ENCODE results near the gene JAK1. TPM values are rescaled to one million over a fixed set of nuclear protein-coding genes. Genes with fewer than 3 reads are reported as not detected.

Gene JAK1
- total RNA-seq, 1 experiment from 2014 or later, result 27.8 TPM

DNA sequence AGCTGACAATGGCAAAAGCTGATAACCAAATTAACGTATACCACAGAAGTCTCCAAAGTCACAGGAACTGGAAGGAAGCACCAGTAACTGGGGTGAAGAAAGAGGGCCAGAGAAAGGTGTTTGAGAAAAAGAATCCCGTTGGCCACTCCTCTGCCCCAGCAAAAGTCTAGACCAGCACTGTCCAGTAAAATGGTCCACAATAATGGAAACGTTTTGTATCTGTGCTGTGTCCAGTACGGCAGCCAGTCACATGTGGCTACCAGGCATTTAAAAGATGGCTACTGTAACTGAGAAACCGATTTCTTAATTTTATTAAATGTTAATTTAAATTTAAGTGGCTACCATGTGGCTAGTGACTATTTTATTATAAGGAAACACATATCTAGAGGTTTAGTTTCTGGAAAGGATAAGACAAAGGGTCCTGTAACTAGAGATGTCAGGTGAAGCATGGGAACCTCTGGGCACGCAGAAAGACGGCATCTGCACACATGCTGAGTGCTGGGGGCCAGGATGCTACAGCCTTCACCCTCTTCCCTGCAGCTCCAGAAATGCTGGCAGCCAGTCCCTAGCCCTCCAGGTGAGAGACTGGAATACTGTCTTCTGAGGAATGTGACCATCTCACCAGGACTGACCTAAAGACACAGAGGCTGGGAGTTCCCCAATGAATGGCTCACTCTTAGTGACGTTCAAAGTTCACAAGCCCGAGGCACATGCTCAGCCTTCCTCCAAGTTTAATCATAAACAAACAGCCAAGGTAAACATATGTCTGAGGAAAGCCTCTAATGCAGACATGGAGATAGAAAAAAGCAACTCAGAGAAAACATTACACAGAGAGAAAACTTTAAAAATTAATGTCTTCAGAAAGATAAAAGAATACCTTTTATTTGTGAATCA is 50.7 kb downstream of the JAK1 start:
- H3K9me3 Mint-ChIP-seq, result no peaks in the 10 kb centered on the region
- no peak for TF ChIP-seq ZNF219 (CRISPR knock-in tag; IDR thresholded peaks at IDR 0.05; ENCODE audit: borderline replicate concordance)
- TF ChIP-seq GABPB1 (CRISPR knock-in tag; IDR thresholded peaks at IDR 0.05), result peak; percentile 54
- no peak for TF ChIP-seq GRHL2 (CRISPR knock-in tag; IDR thresholded peaks at IDR 0.05; ENCODE audit: insufficient replicate concordance, severe bottlenecking)
- TF ChIP-seq, protein P1, sequence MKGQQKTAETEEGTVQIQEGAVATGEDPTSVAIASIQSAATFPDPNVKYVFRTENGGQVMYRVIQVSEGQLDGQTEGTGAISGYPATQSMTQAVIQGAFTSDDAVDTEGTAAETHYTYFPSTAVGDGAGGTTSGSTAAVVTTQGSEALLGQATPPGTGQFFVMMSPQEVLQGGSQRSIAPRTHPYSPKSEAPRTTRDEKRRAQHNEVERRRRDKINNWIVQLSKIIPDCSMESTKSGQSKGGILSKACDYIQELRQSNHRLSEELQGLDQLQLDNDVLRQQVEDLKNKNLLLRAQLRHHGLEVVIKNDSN (CRISPR knock-in tag; IDR thresholded peaks at IDR 0.05), result no peak
- TF ChIP-seq, protein P2, sequence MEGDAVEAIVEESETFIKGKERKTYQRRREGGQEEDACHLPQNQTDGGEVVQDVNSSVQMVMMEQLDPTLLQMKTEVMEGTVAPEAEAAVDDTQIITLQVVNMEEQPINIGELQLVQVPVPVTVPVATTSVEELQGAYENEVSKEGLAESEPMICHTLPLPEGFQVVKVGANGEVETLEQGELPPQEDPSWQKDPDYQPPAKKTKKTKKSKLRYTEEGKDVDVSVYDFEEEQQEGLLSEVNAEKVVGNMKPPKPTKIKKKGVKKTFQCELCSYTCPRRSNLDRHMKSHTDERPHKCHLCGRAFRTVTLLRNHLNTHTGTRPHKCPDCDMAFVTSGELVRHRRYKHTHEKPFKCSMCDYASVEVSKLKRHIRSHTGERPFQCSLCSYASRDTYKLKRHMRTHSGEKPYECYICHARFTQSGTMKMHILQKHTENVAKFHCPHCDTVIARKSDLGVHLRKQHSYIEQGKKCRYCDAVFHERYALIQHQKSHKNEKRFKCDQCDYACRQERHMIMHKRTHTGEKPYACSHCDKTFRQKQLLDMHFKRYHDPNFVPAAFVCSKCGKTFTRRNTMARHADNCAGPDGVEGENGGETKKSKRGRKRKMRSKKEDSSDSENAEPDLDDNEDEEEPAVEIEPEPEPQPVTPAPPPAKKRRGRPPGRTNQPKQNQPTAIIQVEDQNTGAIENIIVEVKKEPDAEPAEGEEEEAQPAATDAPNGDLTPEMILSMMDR (IDR thresholded peaks at IDR 0.05), result no peak
- POLR2A ChIA-PET, result interaction anchor here (0.6 kb wide), 1 partner anchor 92 kb away, joined by 4 read pairs; no protein-coding TSS in a partner anchor
- no peaks in the 10 kb centered on the region for H3K36me3 Mint-ChIP-seq
- no peaks in the 10 kb centered on the region for H3K27me3 Mint-ChIP-seq (ENCODE audit: low read depth)
- H3K27ac Mint-ChIP-seq, result peak overlapping the region; percentile 70; the same call in 1 of the 2 replicates
- peak; percentile 76 for ATAC-seq
- peaks cover 20% of the 10 kb centered on the region for H3K4me1 Mint-ChIP-seq
- CTCF ChIA-PET, result interaction anchor here (0.6 kb wide), 1 partner anchor 258 kb away, joined by 3 read pairs; no protein-coding TSS in a partner anchor
- H3K4me3 Mint-ChIP-seq, result no peak overlapping the region
- no peak for DNase-seq (ENCODE audit: low spot score)

DNA sequence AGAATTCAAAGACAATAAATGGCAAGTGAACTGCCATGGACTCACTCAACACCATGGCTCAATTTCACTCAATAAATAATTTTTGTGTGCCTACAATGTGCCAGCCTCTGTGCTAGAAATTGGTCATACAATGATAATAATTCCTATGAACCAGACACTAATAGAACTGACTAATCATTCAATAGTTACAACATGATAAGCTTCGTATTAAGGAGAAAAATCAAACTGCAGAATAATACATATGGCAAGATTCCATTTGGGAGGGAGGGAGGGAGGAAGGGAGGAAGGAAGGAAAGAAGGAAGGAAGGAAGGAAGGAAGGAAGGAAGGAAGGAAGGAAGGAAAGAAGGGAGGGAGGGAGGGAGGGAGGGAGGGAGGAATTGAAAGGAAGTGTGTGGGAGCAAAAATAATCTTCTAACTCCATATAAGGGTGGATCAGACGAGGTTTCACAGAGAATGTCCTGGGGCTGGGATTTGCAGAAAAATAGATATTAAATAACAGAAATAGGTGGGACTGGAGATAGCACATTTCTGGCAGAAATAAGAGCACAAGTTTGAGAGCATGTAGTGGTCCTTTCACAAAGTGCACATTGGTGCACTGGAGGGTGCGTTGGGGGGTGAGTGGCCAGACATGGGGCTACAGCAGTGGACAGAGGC is 52.9 kb downstream of the JAK1 start:
- H3K36me3 Mint-ChIP-seq, result no peaks in the 10 kb centered on the region
- DNase-seq (ENCODE audit: low spot score), result no peak
- no peak for ATAC-seq
- peaks cover 23% of the 10 kb centered on the region for H3K4me1 Mint-ChIP-seq
- no peaks in the 10 kb centered on the region; the same call in 1 of the 2 replicates for H3K27me3 Mint-ChIP-seq (ENCODE audit: low read depth)
- no peak for TF ChIP-seq KAT7 (CRISPR knock-in tag; IDR thresholded peaks at IDR 0.05; ENCODE audit: borderline replicate concordance)
- ChIA-PET CTCF (no interaction called here), POLR2A (no interaction called here)
- H3K4me3 Mint-ChIP-seq, result no peak overlapping the region
- H3K9me3 Mint-ChIP-seq, result no peaks in the 10 kb centered on the region
- no peak overlapping the region for H3K27ac Mint-ChIP-seq

DNA sequence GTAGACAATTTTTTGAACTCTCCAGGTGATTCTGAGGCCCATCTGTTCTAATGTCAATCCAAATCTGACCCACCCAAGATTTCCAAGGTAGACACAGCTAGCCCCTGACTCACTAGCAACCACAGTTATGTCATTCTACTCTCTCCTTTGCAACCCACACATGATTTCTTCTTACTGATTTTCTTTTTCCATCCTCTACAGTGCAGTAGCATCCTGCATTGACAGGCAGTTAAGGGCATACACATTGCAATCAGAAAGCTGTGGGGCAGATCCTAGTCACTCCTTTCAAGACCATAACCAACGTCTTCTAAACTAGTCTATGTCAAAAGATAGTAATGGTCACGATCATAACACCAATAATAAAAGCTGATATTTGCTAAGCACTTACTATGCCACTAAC is 54.2 kb downstream of the JAK1 start:
- ChIA-PET POLR2A (no interaction called here), CTCF (no interaction called here)
- Mint-ChIP-seq H3K27ac (no peak overlapping the region), H3K4me1 (peaks cover 25% of the 10 kb centered on the region), H3K9me3 (no peaks in the 10 kb centered on the region), H3K27me3 (ENCODE audit: low read depth) (no peaks in the 10 kb centered on the region; the same call in 1 of the 2 replicates), H3K4me3 (no peak overlapping the region), H3K36me3 (no peaks in the 10 kb centered on the region)
- no peak for ATAC-seq
- TF ChIP-seq MXD4 (CRISPR knock-in tag; IDR thresholded peaks at IDR 0.05; ENCODE audit: borderline replicate concordance) (no peak), GRHL2 (CRISPR knock-in tag; IDR thresholded peaks at IDR 0.05; ENCODE audit: insufficient replicate concordance, severe bottlenecking) (no peak), JAZF1 (CRISPR knock-in tag; IDR thresholded peaks at IDR 0.05) (no peak), ELF4 (CRISPR knock-in tag; IDR thresholded peaks at IDR 0.05; ENCODE audit: low read depth) (no peak), TEAD1 (CRISPR knock-in tag; IDR thresholded peaks at IDR 0.05) (no peak), FOXK1 (CRISPR knock-in tag; IDR thresholded peaks at IDR 0.05) (no peak), FOXJ3 (CRISPR knock-in tag; IDR thresholded peaks at IDR 0.05; ENCODE audit: borderline replicate concordance) (no peak)
- TF ChIP-seq, protein P3, sequence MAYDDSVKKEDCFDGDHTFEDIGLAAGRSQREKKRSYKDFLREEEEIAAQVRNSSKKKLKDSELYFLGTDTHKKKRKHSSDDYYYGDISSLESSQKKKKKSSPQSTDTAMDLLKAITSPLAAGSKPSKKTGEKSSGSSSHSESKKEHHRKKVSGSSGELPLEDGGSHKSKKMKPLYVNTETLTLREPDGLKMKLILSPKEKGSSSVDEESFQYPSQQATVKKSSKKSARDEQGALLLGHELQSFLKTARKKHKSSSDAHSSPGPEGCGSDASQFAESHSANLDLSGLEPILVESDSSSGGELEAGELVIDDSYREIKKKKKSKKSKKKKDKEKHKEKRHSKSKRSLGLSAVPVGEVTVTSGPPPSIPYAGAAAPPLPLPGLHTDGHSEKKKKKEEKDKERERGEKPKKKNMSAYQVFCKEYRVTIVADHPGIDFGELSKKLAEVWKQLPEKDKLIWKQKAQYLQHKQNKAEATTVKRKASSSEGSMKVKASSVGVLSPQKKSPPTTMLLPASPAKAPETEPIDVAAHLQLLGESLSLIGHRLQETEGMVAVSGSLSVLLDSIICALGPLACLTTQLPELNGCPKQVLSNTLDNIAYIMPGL (CRISPR knock-in tag; IDR thresholded peaks at IDR 0.05), result no peak
- TF ChIP-seq, protein P4, sequence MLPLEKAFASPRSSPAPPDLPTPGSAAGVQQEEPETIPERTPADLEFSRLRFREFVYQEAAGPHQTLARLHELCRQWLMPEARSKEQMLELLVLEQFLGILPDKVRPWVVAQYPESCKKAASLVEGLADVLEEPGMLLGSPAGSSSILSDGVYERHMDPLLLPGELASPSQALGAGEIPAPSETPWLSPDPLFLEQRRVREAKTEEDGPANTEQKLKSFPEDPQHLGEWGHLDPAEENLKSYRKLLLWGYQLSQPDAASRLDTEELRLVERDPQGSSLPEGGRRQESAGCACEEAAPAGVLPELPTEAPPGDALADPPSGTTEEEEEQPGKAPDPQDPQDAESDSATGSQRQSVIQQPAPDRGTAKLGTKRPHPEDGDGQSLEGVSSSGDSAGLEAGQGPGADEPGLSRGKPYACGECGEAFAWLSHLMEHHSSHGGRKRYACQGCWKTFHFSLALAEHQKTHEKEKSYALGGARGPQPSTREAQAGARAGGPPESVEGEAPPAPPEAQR (CRISPR knock-in tag; IDR thresholded peaks at IDR 0.05), result no peak
- TF ChIP-seq, protein P5, sequence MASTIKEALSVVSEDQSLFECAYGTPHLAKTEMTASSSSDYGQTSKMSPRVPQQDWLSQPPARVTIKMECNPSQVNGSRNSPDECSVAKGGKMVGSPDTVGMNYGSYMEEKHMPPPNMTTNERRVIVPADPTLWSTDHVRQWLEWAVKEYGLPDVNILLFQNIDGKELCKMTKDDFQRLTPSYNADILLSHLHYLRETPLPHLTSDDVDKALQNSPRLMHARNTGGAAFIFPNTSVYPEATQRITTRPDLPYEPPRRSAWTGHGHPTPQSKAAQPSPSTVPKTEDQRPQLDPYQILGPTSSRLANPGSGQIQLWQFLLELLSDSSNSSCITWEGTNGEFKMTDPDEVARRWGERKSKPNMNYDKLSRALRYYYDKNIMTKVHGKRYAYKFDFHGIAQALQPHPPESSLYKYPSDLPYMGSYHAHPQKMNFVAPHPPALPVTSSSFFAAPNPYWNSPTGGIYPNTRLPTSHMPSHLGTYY (CRISPR knock-in tag; IDR thresholded peaks at IDR 0.05), result no peak
- TF ChIP-seq, protein P6, sequence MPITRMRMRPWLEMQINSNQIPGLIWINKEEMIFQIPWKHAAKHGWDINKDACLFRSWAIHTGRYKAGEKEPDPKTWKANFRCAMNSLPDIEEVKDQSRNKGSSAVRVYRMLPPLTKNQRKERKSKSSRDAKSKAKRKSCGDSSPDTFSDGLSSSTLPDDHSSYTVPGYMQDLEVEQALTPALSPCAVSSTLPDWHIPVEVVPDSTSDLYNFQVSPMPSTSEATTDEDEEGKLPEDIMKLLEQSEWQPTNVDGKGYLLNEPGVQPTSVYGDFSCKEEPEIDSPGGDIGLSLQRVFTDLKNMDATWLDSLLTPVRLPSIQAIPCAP (CRISPR knock-in tag; IDR thresholded peaks at IDR 0.05), result no peak
- DNase-seq (ENCODE audit: low spot score), result no peak

All from WTC11 (cell line).